Ishikawa (cell line): Measurements from ENCODE around the gene ACO1.

Experiments
- CEBPB ChIP-seq: IDR thresholded peaks from 2 replicates; pipeline ENCODE4 v1.6.1; 2012
- CREB1 ChIP-seq: IDR thresholded peaks from 2 replicates; pipeline ENCODE4 v1.6.1; 2012; ENCODE audit warnings: low read depth
- EGR1 ChIP-seq: IDR thresholded peaks from 2 replicates; pipeline ENCODE4 v1.6.1; 2012
- EP300 ChIP-seq: IDR thresholded peaks from 2 replicates; pipeline ENCODE4 v1.6.1; 2012; ENCODE audit warnings: borderline replicate concordance
- FOXM1 ChIP-seq: IDR thresholded peaks from 2 replicates; pipeline ENCODE4 v1.6.1; 2012; ENCODE audit warnings: low read depth, borderline replicate concordance
- MAX ChIP-seq: IDR thresholded peaks from 2 replicates; pipeline ENCODE4 v1.6.1; 2012
- NFIC ChIP-seq: IDR thresholded peaks from 2 replicates; pipeline ENCODE4 v1.6.1; 2012
- RAD21 ChIP-seq: IDR thresholded peaks from 2 replicates; pipeline ENCODE4 v1.6.1; 2012; ENCODE audit warnings: low read depth
- REST ChIP-seq: IDR thresholded peaks from 2 replicates; pipeline ENCODE4 v1.6.1; 2012; ENCODE audit warnings: low read depth, mild to moderate bottlenecking
- TAF1 ChIP-seq: IDR thresholded peaks from 2 replicates; pipeline ENCODE4 v1.6.1; 2012; ENCODE audit warnings: low read depth, mild to moderate bottlenecking
- TCF12 ChIP-seq: IDR thresholded peaks from 2 replicates; pipeline ENCODE4 v1.6.1; 2012; ENCODE audit warnings: low read depth
- TEAD4 ChIP-seq: IDR thresholded peaks from 2 replicates; pipeline ENCODE4 v1.6.1; 2012
- USF1 ChIP-seq: IDR thresholded peaks from 2 replicates; pipeline ENCODE4 v1.6.1; 2012
- YY1 ChIP-seq: IDR thresholded peaks from 2 replicates; pipeline ENCODE4 v1.6.1; 2012; ENCODE audit warnings: low read depth
- ZBTB7A ChIP-seq: IDR thresholded peaks from 2 replicates; pipeline ENCODE4 v1.6.1; 2012; ENCODE audit warnings: low read depth

Gene ACO1

GRCh38 chr9:32345243-32345642 is 39.2 kb upstream of the ACO1 start:
- TF ChIP-seq EGR1 = no peak
- TF ChIP-seq ZBTB7A = no peak
- TF ChIP-seq RAD21 = no peak
- TF ChIP-seq MAX = no peak

- no peak for TF ChIP-seq USF1
- TF ChIP-seq NFIC = no peak
- no peak for TF ChIP-seq EP300
- no peak for TF ChIP-seq REST
- TF ChIP-seq ZBTB7A = no peak
- no peak for TF ChIP-seq FOXM1
- no peak for TF ChIP-seq TCF12
- no peak for TF ChIP-seq CREB1
- TF ChIP-seq EGR1 = no peak
- no peak for TF ChIP-seq TAF1
- TF ChIP-seq RAD21 = no peak
- no peak for TF ChIP-seq MAX
- TF ChIP-seq YY1 = no peak
- TF ChIP-seq TEAD4 = no peak
- no peak for TF ChIP-seq CEBPB
Measured at GRCh38 chr9:32347571-32347970, 36.9 kb upstream of the ACO1 start.

- no peak for TF ChIP-seq ZBTB7A
- TF ChIP-seq NFIC = no peak
- TF ChIP-seq TCF12 = no peak
- TF ChIP-seq FOXM1 = no peak
- no peak for TF ChIP-seq REST
- no peak for TF ChIP-seq EP300
- TF ChIP-seq EGR1 = no peak
- TF ChIP-seq TEAD4 = no peak
- no peak for TF ChIP-seq CEBPB
- no peak for TF ChIP-seq CREB1
- TF ChIP-seq YY1 = no peak
- no peak for TF ChIP-seq MAX
- no peak for TF ChIP-seq TAF1
Measured at GRCh38 chr9:32348106-32348695, 36.2 kb upstream of the ACO1 start.

GRCh38 chr9:32349013-32349412 is 35.4 kb upstream of the ACO1 start:
- TF ChIP-seq CREB1 = no peak
- no peak for TF ChIP-seq ZBTB7A
- no peak for TF ChIP-seq EP300
- TF ChIP-seq EGR1 = no peak
- TF ChIP-seq USF1 = no peak
- no peak for TF ChIP-seq TAF1
- no peak for TF ChIP-seq FOXM1
- TF ChIP-seq TEAD4 = no peak
- no peak for TF ChIP-seq YY1
- no peak for TF ChIP-seq REST
- no peak for TF ChIP-seq MAX
